GM12892 (cell line): Measurements from ENCODE around the gene ENTPD2.

ENCODE experiments used
- POLR2A ChIP-seq: IDR thresholded peaks from 2 replicates; pipeline ENCODE4 v1.6.1; 2011; ENCODE audit warnings: low read depth, low read length, control low read depth
- TAF1 ChIP-seq: IDR thresholded peaks from 2 replicates; pipeline ENCODE4 v1.6.1; 2011; ENCODE audit warnings: low read depth, mild to moderate bottlenecking, control low read depth, low read length, borderline replicate concordance

DNA sequence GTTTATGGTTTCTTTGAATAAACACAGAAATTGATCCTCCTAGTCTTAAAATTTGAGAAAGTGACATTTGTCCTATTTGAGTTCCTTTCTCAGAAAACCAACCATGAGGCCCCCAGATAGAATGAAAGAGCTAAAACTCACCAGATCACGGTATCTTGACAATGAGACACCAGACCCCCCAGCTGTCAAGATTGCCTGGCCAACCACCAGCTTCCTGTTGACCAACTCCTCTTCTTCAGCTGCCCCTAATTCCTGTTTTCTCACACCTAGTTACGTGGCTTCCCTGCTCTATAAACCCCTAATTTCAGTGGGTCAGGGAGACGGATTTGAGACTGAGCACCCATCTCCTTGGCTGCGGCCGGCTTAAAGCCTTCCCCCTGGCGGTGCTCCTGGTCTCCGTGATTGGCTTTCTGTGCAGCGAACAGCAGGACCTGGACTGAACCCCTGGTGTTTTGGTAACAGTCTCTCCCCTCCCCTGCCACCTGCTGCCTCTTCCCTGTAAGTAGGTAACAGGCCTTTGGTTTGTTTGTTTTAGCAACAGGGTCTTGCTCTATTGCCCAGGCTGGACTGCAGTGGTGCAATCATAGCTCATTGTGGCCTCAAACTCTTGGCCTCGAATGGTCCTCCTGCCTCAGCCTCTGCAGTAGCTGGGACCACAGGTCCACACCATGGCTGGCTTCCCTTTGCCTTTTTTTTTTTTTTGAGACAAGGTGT lies 4.8 kb upstream of the ENTPD2 start:
- no peak for TF ChIP-seq TAF1
- no peak for TF ChIP-seq POLR2A
